HG02798 (cell line): ENCODE measurements around the gene ZNF296.

ENCODE experiments used
- ATAC-seq: cut with Tn5 transposase; IDR thresholded peaks from one replicate; pipeline ENCODE4 v1.9.1; 2021; ENCODE audit warnings: mild to moderate bottlenecking; ENCODE audit not compliant: unreplicated experiment, poor library complexity

ZNF296 gene

DNA sequence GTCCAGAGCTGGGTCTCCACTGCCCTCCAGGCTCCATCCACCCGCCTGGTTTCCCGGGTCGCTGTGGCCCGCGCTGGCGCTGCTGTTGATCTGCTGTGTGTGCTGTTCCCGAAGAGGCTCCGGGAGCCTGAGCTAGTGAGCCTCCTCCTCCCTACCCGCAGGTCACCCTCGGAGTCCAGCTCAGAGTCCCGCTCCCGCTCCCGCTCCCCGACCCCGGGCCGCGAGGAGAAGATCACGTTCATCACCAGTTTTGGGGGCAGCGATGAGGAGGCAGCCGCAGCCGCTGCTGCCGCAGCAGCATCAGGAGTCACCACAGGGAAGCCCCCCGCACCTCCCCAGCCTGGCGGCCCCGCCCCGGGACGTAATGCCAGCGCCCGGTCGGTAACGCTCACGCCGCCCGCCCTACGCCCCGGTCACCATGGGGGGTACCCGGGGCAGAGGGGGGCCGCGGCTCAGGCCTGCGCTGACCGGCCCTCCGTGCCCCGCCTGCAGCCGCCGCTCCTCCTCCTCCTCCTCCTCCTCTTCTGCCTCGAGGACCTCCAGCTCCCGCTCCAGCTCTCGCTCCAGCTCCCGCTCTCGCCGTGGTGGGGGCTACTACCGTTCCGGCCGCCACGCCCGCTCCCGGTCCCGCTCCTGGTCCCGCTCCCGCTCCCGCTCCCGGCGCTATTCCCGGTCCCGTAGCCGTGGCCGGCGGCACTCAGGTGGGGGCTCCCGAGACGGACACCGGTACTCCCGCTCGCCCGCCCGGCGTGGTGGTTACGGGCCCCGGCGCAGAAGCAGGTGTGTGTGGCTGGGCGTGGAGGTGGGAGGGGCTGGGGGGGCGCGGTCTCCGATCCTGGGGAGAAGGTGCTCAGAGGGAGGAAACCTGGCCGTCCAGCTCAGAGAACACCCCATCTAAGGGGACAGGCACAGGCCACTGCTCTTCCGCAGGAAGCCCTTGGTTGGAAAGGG, 12.2 kb downstream of the ZNF296 start:
- ATAC-seq, result no peak

DNA sequence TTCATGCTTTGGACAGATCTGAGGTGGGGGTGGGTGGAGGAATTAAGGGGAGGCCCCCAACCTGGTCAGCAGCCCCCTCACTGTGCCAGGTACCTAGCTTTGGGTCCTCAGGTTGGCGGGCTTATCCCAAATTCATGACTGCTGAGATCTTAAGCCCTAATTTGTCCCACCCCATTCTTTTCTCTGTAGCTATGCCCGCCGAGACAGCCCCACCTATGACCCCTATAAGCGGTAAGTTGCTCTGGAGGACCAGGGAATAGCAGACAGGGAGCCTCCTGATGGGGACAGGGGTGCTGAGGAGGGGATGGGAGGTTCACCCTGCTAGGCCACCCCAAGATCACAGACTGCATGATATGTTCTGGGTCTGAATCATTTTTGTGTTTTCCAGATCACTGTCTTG, 14.3 kb downstream of the ZNF296 start:
- ATAC-seq, result no peak

DNA sequence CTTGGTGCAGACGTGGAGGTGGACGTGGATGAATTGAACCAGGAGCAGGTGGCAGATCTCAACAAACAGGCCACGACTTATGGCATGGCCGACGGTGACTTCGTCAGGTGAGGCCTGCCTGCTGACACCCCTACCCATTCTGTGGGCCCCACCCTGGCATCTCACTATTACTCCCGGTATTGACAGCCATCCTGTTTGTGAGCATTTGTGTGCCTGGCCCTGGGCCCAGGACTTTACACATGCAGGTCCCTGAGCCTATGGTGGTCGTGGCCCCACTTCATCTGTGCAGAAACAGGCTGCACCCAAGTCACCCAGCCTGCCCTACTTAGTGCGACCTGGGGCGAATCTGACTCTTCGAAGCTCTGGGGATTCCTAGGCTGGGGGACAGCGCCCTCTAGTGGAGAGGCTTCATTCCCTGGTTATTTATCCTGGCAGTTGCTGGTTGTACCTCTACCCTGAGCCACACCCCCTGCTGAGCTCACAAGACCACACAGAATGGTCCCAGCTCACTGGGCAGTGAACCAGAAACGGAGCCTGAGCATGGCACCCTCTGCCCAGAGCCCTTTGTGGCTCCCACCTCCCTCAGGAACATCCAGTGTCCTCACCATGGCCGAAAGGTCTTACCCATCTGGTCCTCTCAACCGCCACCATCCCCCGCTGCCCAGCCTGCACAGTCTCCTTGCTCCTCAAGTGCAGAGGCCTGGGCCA, 16.9 kb downstream of the ZNF296 start:
- ATAC-seq, result peak; percentile 54

DNA sequence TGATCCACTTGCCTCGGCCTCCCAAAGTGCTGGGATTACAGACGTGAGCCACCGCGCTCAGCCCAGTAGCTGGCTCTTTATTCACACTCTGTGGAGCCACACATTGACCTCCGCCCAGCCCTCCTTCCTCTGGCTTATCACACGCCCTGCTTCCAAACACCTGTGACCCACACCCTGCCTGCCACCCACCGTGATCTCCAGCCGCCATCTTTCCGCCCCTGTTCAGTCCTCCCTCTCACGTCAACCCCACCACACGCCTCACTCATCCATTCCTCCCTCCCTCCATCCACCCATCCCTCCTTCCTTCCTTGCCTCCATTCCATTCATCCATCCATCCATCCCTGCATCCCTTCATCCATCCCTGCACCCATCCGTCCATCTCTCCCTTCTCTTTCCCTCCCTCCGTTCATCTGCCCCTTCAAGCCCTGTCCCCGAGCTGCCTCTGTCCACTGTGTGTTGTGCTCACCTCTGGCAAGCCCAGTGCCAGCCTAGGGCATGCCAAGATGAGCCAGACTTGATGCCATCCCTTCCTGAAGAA, 17.6 kb downstream of the ZNF296 start:
- no peak for ATAC-seq

DNA sequence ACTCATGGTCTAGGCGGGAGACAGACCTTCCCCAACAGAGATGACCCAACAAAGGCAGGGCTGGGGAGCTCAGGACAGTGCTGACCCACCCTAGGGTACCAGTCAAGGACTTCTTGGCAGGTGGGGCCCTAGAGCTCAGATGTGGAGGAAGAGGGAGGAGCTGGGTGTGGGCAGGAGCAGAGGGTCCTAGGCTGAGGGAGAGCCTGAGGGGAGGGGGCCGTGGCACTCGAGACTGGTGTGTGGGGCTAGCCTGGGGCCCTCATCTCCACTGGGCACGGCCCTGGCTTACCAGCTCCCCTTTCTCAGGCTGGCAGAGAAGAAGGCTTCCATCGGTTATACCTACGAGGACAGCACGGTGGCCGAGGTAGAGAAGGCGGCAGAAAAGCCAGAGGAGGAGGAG, 18.8 kb downstream of the ZNF296 start:
- ATAC-seq, result no peak

DNA sequence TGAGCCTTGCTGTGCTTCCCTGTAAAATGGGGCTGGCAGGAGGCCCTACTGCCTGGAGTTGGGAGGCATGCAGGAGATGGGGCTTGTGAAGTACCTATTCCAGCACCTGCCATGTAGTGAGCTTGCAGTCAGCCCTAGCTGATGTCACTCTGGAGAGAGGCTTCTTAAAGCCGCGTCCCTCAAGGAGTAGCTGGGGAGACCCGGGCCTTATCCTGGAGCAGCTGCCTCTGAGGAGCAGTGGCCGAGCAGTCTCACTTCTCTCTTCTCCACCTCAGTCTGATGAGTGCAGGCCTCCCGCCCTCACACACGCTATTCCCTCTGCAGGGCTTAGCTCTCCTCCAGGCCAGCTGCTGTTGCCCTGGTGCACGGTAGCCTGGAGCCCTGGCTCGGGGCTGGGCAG, 19.4 kb downstream of the ZNF296 start:
- no peak for ATAC-seq

DNA sequence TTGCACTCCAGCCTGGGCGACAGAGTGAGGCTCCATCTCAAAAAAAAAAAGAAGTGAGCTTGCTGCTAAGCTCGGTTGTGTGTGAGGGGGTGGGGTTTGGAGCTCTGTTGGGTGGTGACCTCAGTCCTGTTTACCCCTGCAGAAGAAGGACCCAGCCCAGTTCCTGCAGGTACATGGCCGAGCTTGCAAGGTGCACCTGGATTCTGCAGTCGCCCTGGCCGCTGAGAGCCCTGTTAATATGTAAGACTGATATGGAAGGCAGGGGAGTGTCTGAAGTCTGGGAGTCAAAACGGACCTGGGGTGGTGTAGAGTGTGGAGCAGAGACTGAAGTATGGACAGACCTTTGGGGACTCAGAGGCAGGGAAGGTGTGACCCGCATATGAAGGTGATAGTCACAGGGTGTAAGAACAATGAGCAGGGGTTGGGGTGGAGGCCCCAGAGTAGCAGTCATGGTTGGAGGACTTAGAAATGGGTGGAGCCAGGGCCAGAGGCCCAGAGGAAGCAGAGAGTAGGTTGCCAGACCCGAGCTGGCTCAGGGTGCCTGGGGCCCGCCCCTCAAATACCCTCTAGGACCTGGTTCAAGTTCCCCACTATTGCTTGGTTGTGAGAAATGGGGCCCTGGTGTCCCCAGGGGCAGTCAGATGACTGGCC, 24.2 kb downstream of the ZNF296 start:
- ATAC-seq, result no peak

DNA sequence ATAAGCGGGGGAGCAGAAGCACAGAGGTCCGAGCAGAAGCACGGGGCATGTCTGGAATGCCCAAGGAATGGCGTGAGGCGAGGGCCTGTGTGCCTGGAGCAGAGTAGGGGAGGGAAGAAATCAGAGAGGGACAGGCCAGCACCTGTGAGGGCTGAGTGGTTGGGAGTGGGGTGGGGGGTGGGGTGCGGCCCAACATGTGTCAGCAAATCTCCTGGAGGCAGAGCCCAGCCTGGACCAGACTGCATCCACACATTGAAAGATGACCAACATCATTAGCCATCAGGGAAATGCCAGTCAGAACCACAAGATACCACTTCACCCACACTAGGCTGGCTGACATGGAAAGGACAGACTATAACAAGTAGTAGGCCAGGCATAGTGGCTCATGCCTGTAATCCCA, 26.2 kb downstream of the ZNF296 start:
- no peak for ATAC-seq

DNA sequence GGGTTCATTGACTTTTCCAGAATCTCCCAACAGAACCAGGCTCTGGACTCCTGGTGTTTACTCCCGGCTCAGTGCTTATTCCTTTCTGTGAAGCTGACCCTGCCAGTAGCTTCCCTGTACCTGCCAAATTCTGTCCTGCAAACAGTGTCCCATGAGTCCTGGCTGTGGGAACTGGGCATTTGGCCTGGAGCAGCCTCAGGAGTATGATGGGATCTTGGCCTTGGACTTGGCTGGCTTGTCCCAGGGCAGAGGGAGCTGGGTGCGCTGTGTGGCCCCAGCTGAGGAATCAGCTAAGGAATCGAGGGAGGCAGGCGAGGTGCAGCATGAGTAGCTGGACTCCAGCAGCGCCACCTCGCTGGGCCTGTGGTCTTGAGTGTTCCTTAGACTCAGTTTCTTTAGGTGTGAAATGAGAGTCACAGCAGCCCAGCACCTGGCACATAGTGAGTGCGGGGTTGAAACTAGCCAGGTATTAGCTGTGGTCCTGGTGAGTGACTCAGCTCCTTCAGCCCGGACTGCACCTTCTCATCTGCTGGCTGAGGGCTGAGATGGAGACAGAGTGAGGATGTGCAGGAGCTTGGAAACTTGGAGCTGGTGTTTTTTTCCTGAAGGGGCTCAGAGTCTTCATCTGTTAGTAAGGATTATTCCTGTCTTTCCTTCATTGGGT, 27.1 kb downstream of the ZNF296 start:
- no peak for ATAC-seq

DNA sequence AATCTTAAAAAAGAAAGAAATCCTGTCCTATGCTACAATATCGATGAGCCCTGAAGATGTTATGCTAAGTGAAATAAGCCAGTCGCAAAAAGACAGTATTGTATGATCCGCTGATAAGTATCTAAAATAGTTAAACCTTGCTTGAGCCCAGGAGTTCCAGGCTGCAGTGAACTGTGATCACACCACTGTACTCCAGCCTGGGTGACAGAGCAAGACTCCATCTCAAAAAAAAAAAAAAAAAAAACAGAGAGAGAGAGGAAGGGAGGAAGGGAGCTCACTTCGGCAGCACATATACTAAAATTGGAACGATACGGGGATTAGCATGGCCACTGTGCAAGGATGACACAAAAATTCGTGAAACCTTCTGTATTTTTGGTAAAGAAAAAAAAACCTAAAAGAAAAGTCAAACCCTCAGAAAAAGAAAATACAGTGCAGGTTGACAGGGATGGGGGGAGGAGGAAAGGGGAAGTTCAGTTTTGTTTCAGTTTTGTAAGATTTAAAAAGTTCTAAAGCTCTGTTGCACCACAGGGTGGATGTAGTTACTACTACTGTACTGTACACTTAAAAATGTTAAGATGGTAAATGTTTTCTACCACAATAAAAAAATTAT, 29.0 kb downstream of the ZNF296 start:
- ATAC-seq, result peak; percentile 68

DNA sequence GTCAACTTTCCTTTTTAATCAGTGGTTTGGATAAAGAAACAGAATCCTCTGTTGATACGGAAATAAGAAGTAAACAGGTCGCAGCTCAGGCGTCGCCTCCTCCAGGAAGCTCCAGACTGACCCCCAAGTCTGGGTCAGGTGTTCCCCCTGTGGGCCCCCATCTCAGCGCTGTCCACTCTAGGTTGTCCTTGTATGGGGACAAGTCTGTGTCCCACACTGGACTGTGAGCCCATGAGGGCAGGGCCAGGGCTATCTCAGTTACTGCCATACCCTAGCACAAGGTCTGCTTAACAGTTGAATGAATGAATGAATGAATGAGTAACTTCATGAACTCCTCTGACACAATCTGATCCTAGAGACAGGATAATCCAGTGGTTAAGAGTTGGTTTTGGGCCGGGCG, 29.9 kb downstream of the ZNF296 start:
- ATAC-seq, result no peak

DNA sequence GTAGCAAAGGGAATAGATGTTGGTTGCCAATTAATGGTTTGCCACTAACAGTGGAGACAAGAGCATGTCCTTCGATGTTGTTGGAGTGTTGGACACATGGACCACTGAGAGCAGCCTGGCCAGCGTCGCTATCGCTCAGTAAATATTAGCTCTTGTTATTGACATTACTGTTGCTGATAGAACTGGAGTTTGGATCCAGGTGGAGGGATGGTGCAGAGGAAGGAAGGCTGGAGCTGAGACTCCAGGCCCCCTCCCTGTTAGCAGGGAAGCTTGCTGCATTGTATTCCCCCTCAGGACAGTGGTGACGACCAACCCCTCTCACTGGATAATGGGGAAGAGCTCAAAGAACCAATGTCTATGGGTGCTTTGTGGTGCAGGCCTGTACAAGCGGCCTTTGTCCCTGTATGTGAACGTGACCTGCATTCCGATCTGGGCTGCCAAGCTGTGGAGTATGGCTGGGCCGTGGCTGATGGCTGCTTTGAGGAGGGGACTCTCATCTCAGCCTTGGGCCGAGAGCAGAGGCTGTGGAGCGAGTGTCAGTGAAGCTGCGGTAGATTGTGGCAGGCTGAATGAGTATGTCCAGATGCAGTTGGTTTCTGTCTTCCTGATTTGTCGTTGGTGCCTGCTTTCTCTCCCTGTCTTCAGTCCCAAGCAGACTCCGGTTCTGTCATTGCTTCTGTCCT, 30.5 kb downstream of the ZNF296 start:
- ATAC-seq, result no peak

DNA sequence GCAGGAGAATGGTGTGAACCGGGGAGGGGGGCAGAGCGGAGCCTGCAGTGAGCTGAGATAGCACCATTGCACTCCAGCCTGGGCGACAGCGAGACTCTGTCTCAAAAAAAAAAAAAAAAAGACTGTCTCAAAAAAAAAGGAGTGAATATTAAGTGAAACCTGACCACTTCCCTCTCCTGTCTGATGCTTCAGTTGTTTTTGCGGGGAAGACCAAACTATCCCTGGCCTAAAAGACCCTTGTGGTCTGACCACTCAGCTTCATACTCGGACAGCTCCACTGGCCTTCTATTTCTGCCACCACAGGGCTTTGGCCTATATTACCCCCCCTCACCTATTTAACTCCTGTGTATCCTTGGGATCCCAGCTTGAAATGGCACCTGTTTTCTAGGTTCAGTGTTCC, 35.2 kb downstream of the ZNF296 start:
- ATAC-seq, result no peak

DNA sequence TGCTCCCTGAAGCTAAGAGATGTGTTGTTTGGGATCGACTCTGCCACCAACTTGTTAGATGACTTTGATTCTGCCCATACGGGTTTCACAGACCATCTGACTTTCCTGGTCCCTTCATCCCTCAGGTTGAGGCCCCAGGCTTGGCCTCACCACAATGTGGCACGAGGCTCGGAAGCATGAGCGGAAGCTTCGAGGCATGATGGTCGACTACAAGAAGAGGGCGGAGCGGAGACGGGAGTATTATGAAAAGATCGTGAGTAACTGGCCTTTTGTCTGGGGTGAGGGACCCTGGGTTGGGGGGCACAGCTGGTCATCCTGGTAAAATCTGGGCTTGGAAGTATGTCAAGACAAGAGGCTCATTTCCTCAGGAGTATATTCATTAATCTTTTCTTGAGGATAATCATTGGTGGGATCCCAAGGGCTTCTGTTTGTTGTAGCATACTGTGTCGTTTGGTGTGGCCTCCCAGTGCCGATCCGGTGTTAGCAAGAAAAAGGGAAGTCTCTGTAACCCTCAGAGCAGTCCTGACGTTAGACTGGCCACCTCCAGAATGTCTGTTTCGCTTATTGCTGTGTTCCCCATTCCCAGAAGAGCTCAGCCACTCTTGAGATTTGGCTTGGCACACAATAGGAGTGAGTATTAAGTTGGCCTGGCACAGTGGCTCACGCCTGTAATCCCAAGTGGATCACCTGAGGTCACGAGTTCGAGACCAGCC, 36.1 kb downstream of the ZNF296 start:
- ATAC-seq, result no peak

DNA sequence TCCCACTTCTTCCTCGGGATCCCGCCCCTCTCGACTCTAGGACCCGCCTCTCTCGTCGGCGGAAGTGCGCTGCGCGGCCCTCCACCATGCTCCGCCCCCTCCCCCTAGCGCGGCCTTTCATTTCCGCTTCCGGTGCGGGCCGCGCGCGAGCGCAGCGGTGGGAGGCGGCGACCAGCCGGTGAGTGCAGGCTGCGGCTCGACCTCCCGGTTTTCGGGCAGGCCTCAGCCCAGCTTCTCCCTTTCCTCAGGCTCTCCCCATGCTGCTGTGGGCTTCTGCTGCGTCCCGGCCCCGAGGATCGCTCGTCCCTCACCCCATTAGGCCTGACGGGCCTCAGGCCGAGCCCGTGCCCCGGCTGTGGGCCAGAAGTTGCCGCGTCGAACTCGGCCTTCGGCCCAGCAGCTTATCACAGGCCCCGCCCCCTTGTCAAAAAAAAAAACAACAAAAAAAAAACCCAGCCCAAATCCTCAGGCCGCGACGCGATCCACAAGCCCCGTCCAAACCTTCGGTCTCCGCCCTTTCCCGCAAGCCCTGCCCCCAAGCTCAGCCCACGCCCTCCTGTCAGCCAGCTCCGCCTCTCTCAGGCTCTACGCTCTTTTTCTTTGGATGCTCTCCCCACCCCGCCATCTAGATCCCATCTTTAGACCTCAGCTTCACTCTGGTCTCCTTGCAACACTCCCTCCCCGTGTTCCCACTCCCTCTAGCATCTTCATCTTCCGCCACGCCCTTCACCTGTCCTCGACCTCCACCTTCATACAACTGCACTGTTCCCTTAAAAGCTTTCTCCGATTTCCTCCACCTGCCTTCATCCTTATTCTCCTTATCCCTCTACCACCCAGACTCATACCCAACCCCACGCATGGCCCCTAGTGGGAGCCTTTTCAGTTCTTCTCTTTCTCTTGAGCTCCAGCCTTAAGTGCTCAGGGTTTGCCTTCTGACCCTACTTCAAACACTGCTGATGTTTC, 37.1 kb downstream of the ZNF296 start, which contains the start of gene CLASRP:
CLASRP (plus strand) TSS at position 115 of the 963 bp plus-strand sequence. CDS start 1,168 bp downstream, outside the sequence.
- ATAC-seq, result peak; percentile 88

DNA sequence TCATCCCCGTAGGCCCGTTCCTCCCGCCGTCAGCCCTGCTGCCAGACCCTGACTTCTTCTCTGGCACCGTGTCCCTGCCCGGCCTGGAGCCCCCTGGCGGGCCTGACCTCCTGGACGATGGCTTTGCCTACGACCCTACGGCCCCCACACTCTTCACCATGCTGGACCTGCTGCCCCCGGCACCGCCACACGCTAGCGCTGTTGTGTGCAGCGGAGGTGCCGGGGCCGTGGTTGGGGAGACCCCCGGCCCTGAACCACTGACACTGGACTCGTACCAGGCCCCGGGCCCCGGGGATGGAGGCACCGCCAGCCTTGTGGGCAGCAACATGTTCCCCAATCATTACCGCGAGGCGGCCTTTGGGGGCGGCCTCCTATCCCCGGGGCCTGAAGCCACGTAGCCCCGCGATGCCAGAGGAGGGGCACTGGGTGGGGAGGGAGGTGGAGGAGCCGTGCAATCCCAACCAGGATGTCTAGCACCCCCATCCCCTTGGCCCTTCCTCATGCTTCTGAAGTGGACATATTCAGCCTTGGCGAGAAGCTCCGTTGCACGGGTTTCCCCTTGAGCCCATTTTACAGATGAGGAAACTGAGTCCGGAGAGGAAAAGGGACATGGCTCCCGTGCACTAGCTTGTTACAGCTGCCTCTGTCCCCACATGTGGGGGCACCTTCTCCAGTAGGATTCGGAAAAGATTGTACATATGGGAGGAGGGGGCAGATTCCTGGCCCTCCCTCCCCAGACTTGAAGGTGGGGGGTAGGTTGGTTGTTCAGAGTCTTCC, 38.7 kb downstream of the ZNF296 start:
- ATAC-seq, result no peak

DNA sequence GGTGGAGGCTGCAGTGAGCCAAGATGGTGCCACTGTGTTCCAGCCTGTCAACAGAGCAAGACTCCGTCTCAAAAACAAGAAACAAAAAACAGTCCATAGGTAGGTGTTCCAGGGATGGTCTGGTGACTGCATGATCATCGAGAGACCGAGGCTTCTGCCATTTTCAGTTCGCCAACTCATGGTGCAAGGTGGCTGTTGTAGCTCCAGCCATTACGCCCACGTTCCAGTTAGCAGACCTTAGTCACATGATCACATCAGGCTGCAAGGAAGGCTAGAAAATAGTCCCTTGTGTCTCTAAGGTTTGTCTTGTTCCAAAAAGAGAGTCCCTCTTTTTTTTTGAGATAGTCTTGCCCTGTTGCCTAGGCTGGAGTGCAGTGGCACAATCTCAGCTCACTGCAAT, 40.5 kb downstream of the ZNF296 start:
- no peak for ATAC-seq
